GM19468 (cell line): ENCODE data around the gene NPSR1.

Experiments
- ATAC-seq: cut with Tn5 transposase; IDR thresholded peaks from one replicate; pipeline ENCODE4 v1.9.1; 2021; ENCODE audit warnings: mild to moderate bottlenecking, moderate library complexity, moderate number of reproducible peaks; ENCODE audit not compliant: unreplicated experiment; ENCODE audit errors: extremely low read depth

NPSR1 gene

GRCh38 chr7:34830390-34830789, 172.4 kb downstream of the NPSR1 start:
- no peak for ATAC-seq

- no peak for ATAC-seq
Measured at GRCh38 chr7:34831436-34831835, 173.4 kb downstream of the NPSR1 start.

- no peak for ATAC-seq
Measured at GRCh38 chr7:34832020-34832419, 174.0 kb downstream of the NPSR1 start.

- ATAC-seq, result no peak
Measured at GRCh38 chr7:34835901-34836600, 178.0 kb downstream of the NPSR1 start.

- ATAC-seq, result no peak
Measured at GRCh38 chr7:34837316-34837715, 179.3 kb downstream of the NPSR1 start.

GRCh38 chr7:34837801-34838201, 179.8 kb downstream of the NPSR1 start:
- no peak for ATAC-seq

GRCh38 chr7:34838329-34838728, 180.3 kb downstream of the NPSR1 start:
- ATAC-seq, result no peak

- no peak for ATAC-seq
Measured at GRCh38 chr7:34839645-34840044, 181.6 kb downstream of the NPSR1 start.

GRCh38 chr7:34840176-34840785, 182.3 kb downstream of the NPSR1 start:
- no peak for ATAC-seq

GRCh38 chr7:34841326-34841725, 183.3 kb downstream of the NPSR1 start:
- ATAC-seq, result no peak

- ATAC-seq, result no peak
Measured at GRCh38 chr7:34842782-34843181, 184.8 kb downstream of the NPSR1 start.

GRCh38 chr7:34844406-34844805, 186.4 kb downstream of the NPSR1 start:
- no peak for ATAC-seq

GRCh38 chr7:34844936-34845665, 187.1 kb downstream of the NPSR1 start:
- ATAC-seq, result no peak

GRCh38 chr7:34845666-34846361, 187.8 kb downstream of the NPSR1 start:
- no peak for ATAC-seq

- ATAC-seq, result no peak
Measured at GRCh38 chr7:34846976-34847375, 189.0 kb downstream of the NPSR1 start.

- no peak for ATAC-seq
Measured at GRCh38 chr7:34848670-34849069, 190.7 kb downstream of the NPSR1 start.

GRCh38 chr7:34849163-34849960, 191.3 kb downstream of the NPSR1 start:
- ATAC-seq, result no peak

GRCh38 chr7:34849986-34850385, 192.0 kb downstream of the NPSR1 start:
- ATAC-seq, result no peak

GRCh38 chr7:34850681-34851080, 192.7 kb downstream of the NPSR1 start:
- no peak for ATAC-seq

- ATAC-seq, result no peak
Measured at GRCh38 chr7:34851431-34851830, 193.4 kb downstream of the NPSR1 start.
